Gastrocnemius medialis (tissue), 4 donors: Measurements from ENCODE around the gene SF3A1.

Experiments used
- CTCF ChIP-seq, 5 experiments: fragments of 450-650 bp in 3 of 5; fragments of 200-600 bp in 2 of 5; sonication (generic) in 2 of 5; IDR thresholded peaks in 4 of 5; conservative IDR thresholded peaks in 1 of 5; 1 replicate in 4 of 5; 2 replicates in 1 of 5; pipeline ENCODE4 v1.5.1; 2016 to 2019; ENCODE audit warnings: antibody characterized with exemption in 5 of 5, mild to moderate bottlenecking in 3 of 5, moderate library complexity in 3 of 5
- POLR2A ChIP-seq, 2 donors: fragments of 450-650 bp; IDR thresholded peaks; one replicate each; pipeline ENCODE4 v1.6.1; 2017; ENCODE audit warnings: antibody characterized with exemption in 2 of 2, mild to moderate bottlenecking in 2 of 2, moderate library complexity in 2 of 2

GRCh38 chr22:30354644-30355043 is 2.0 kb downstream of the SF3A1 start:
- TF ChIP-seq CTCF (IDR thresholded peaks at IDR 0.05 in 4 of 5, conservative IDR thresholded peaks at IDR 0.05 in 1 of 5) (no peak), POLR2A (IDR thresholded peaks at IDR 0.05) (no peak)
